NK-92 treated with Interleukin-12 subunit alpha and Interleukin-12 subunit beta, amount 100 ng/mL, for 24 hours (cell line): ENCODE results near the gene KIF23.

ENCODE experiments used
- DNase-seq: peaks from one replicate; lab custom pipeline; 2025; lab: John Stamatoyannopoulos, UW

The KIF23 gene

GRCh38 chr15:69465253-69465652 lies 51.1 kb downstream of the KIF23 start:
- no peak for DNase-seq

GRCh38 chr15:69466733-69467132 lies 52.6 kb downstream of the KIF23 start:
- DNase-seq: no peak

- peak; percentile 27 for DNase-seq
These were observed 53.5 kb downstream of the KIF23 start for GRCh38 chr15:69467636-69468035.

- DNase-seq: peak; percentile 92
These were observed 54.3 kb downstream of the KIF23 start for GRCh38 chr15:69468241-69469121.

- no peak for DNase-seq
These were observed 55.5 kb downstream of the KIF23 start for GRCh38 chr15:69469467-69470201.

- DNase-seq: no peak
These were observed 57.9 kb downstream of the KIF23 start for GRCh38 chr15:69472046-69472445.

- DNase-seq: no peak
These were observed 58.4 kb downstream of the KIF23 start for GRCh38 chr15:69472562-69472961.

GRCh38 chr15:69474291-69474690 lies 60.1 kb downstream of the KIF23 start:
- DNase-seq: no peak

GRCh38 chr15:69474846-69475455 lies 60.8 kb downstream of the KIF23 start:
- DNase-seq: no peak

GRCh38 chr15:69475769-69476358 lies 61.7 kb downstream of the KIF23 start:
- peak; percentile 62 for DNase-seq

- no peak for DNase-seq
These were observed 62.7 kb downstream of the KIF23 start for GRCh38 chr15:69476704-69477473.

GRCh38 chr15:69478259-69478781 lies 64.2 kb downstream of the KIF23 start:
- DNase-seq: peak; percentile 38

GRCh38 chr15:69479081-69479480 lies 64.9 kb downstream of the KIF23 start:
- DNase-seq: no peak

GRCh38 chr15:69479971-69480370 lies 65.8 kb downstream of the KIF23 start:
- no peak for DNase-seq

GRCh38 chr15:69480932-69481331 lies 66.8 kb downstream of the KIF23 start:
- DNase-seq: peak; percentile 49

- DNase-seq: no peak
These were observed 68.6 kb downstream of the KIF23 start for GRCh38 chr15:69482686-69483256.

- no peak for DNase-seq
These were observed 70.7 kb downstream of the KIF23 start for GRCh38 chr15:69484837-69485236.

- no peak for DNase-seq
These were observed 72.4 kb downstream of the KIF23 start for GRCh38 chr15:69486481-69487110.

GRCh38 chr15:69489073-69489571 lies 75.0 kb downstream of the KIF23 start:
- peak; percentile 33 for DNase-seq

GRCh38 chr15:69490356-69491037 lies 76.3 kb downstream of the KIF23 start:
- no peak for DNase-seq
